Transverse colon (tissue), 4 donors: Measurements from ENCODE around the gene MYO18B.

ENCODE experiments used
- CTCF ChIP-seq, 5 experiments: fragments of 200-600 bp in 3 of 5; fragments of 450-650 bp in 2 of 5; sonication (generic) in 3 of 5; IDR thresholded peaks; 1 replicate in 2 of 5; 2 replicates in 3 of 5; pipeline ENCODE4 v1.5.1; 2016 to 2017; ENCODE audit warnings: antibody characterized with exemption in 5 of 5, inconsistent platforms in 3 of 5, mild to moderate bottlenecking in 2 of 5, moderate library complexity in 1 of 5
- EP300 ChIP-seq: sonication (generic); formaldehyde crosslinking; IDR thresholded peaks from one replicate; pipeline ENCODE4 v1.6.1; 2017; ENCODE audit warnings: antibody characterized with exemption, low read depth
- POLR2A ChIP-seq: fragments of 450-650 bp; IDR thresholded peaks from one replicate; pipeline ENCODE4 v1.6.1; 2016; ENCODE audit warnings: antibody characterized with exemption, mild to moderate bottlenecking, moderate library complexity
- POLR2AphosphoS5 ChIP-seq, 3 donors: sonication (generic); formaldehyde crosslinking; IDR thresholded peaks; one replicate each; pipeline ENCODE4 v1.6.1; 2016; ENCODE audit warnings: antibody characterized with exemption in 3 of 3

GRCh38 chr22:25838960-25839741, 97.2 kb downstream of the MYO18B start:
- TF ChIP-seq POLR2A (no peak), CTCF (IDR thresholded peaks at IDR 0.05) (no peak), EP300 (no peak), POLR2AphosphoS5 (IDR thresholded peaks at IDR 0.05) (no peak)
